ENCODE data around the gene PCID2. TPM values are rescaled to one million over a fixed set of nuclear protein-coding genes. Genes with fewer than 3 reads are reported as not detected.

Gene PCID2
- total and polyA plus RNA-seq, 11 donors: 30.0 to 60.2 (median 45.2) TPM

- intact Hi-C loops (cut with DNase I): loop anchor here in 1 of 10 donors (5.0 kb wide), 1 partner anchor 81 kb away; the partner anchor contains the start of gene LAMP1
Measured at GRCh38 chr13:113216254-113217048, 8.0 kb upstream of the PCID2 start.

DNA sequence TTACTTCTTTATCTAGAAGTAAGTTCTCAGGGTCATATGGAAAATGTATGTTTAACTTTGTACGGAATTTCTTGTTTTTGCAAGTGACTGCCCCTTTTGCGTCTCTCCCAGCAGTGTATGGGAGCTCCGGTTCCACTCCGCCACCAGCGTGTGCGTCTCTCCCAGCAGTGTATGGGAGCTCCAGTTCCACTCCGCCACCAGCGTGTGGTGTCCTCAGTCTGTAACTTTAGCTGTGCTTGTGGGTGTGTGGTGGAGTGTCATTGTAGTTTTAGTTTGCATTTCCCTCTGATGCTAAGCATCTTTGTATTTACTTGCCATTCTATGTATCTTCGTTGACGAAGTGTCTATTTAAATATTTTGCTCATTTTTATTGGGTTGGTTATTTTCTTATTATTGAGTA is 3.3 kb upstream of the PCID2 start:
- H3K4me3 ChIP-seq: no peak overlapping the region
- WGBS, 4 donors: 95 to 97% (median 96%) methylated on average over 10 of the region's 10 CpGs
- DNase-seq (peak in 1 of 5 donors; percentile 49), ATAC-seq (no peak)
- no peaks in the 10 kb centered on the region for H3K9me3 ChIP-seq
- peaks cover 0 to 18% (median 10%) of the 10 kb centered on the region in 9 donors for H3K36me3 ChIP-seq
- TF ChIP-seq POLR2A (IDR thresholded peaks at IDR 0.05): no peak
- TF ChIP-seq, protein P1, sequence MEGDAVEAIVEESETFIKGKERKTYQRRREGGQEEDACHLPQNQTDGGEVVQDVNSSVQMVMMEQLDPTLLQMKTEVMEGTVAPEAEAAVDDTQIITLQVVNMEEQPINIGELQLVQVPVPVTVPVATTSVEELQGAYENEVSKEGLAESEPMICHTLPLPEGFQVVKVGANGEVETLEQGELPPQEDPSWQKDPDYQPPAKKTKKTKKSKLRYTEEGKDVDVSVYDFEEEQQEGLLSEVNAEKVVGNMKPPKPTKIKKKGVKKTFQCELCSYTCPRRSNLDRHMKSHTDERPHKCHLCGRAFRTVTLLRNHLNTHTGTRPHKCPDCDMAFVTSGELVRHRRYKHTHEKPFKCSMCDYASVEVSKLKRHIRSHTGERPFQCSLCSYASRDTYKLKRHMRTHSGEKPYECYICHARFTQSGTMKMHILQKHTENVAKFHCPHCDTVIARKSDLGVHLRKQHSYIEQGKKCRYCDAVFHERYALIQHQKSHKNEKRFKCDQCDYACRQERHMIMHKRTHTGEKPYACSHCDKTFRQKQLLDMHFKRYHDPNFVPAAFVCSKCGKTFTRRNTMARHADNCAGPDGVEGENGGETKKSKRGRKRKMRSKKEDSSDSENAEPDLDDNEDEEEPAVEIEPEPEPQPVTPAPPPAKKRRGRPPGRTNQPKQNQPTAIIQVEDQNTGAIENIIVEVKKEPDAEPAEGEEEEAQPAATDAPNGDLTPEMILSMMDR (IDR thresholded peaks at IDR 0.05): no peak
- no peak overlapping the region for H3K27ac ChIP-seq
- no peaks in the 10 kb centered on the region for H3K27me3 ChIP-seq
- intact Hi-C loops (cut with DNase I): no loop called here
- peaks cover 0 to 75% (median 58%) of the 10 kb centered on the region in 12 donors for H3K4me1 ChIP-seq

More at GRCh38 chr13:113216254-113217048, 8.0 kb upstream of the PCID2 start:
- Histone ChIP-seq H3K27ac (peak overlapping the region; percentile 41 to 89 (median 73)), H3K4me1 (peaks cover 0 to 92% (median 63%) of the 10 kb centered on the region in 12 donors), H3K4me3 (no peak overlapping the region), H3K36me3 (peaks cover 0 to 35% (median 29%) of the 10 kb centered on the region in 9 donors), H3K27me3 (no peaks in the 10 kb centered on the region), H3K9me3 (no peaks in the 10 kb centered on the region)
- no peak for TF ChIP-seq POLR2A (IDR thresholded peaks at IDR 0.05)
- TF ChIP-seq, protein P1 (IDR thresholded peaks at IDR 0.05): no peak
- ATAC-seq (peak; percentile 84 to 91 (median 86)), DNase-seq (peak; percentile 30 to 75 (median 55))
- 21 to 35% (median 29%) methylated on average over 7 of the region's 7 CpGs for WGBS, 4 donors

DNA sequence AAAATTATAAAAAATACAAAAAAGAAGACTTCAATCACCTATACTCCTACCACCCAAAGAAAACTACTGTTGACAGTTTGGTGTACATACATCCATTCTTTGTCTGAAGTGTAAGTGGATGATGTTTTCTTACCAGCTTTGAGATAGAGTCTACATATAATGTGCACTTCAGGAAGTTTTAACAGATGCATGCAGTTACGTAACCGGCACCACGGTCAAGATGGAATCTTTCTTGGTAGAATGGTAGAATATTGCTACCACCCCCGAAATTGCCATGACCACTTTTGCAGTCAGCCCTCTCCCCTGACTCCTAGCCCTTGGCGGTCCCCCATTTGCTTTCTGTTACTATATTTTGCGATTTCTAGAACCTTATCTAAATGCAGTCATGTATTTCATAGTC is 2.4 kb upstream of the PCID2 start:
- intact Hi-C loops (cut with DNase I): no loop called here
- H3K27ac ChIP-seq: no peak overlapping the region
- peaks cover 0 to 76% (median 59%) of the 10 kb centered on the region in 12 donors for H3K4me1 ChIP-seq
- peaks cover 0 to 27% (median 14%) of the 10 kb centered on the region in 9 donors for H3K36me3 ChIP-seq
- no peaks in the 10 kb centered on the region for H3K9me3 ChIP-seq
- H3K4me3 ChIP-seq: peak overlapping the region in 8 of 12 donors; percentile 76 to 99 (median 91)
- ATAC-seq (no peak), DNase-seq (no peak)
- H3K27me3 ChIP-seq: no peaks in the 10 kb centered on the region
- TF ChIP-seq, protein P1 (IDR thresholded peaks at IDR 0.05): no peak
- TF ChIP-seq POLR2A (IDR thresholded peaks at IDR 0.05): no peak
- 64 to 81% (median 71%) methylated on average over 6 of the region's 6 CpGs for WGBS, 4 donors

GRCh38 chr13:113209759-113210421 is 1.4 kb upstream of the PCID2 start:
- peak overlapping the region; percentile 98 to 100 (median 99) for H3K27ac ChIP-seq
- H3K36me3 ChIP-seq: peaks cover 0 to 28% (median 14%) of the 10 kb centered on the region in 9 donors
- DNase-seq (peak; percentile 39 to 75 (median 63)), ATAC-seq (peak in 2 of 4 donors; percentile 7 to 14)
- peak in 1 of 2 donors; percentile 26 for TF ChIP-seq POLR2A (IDR thresholded peaks at IDR 0.05)
- TF ChIP-seq, protein P1 (IDR thresholded peaks at IDR 0.05): peak in 2 of 12 donors; percentile 8 to 9
- peak overlapping the region; percentile 72 to 99 (median 90) for H3K4me3 ChIP-seq
- intact Hi-C loops (cut with DNase I): loop anchor here in 3 of 10 donors (5.0 to 10.0 kb wide), 3 partner anchors 53 to 58 kb away; partner anchors contain the start of gene PROZ (in 2 of the 3)
- WGBS, 4 donors: 0 to 2% (median 1%) methylated on average over 22 to 67 of the region's 67 CpGs
- no peaks in the 10 kb centered on the region for H3K27me3 ChIP-seq
- no peaks in the 10 kb centered on the region for H3K9me3 ChIP-seq
- H3K4me1 ChIP-seq: peaks cover 0 to 79% (median 65%) of the 10 kb centered on the region in 12 donors

Data from heart left ventricle (tissue), 16 donors.